Measurements from ENCODE around the gene PTTG1IP. TPM values are rescaled to one million over a fixed set of nuclear protein-coding genes. Genes with fewer than 3 reads are reported as not detected.

Gene PTTG1IP
- total RNA-seq, 4 donors from 2014 or later = 157 to 552 (median 288) TPM

GRCh38 chr21:44849616-44850130, 23.8 kb downstream of the PTTG1IP start:
- Histone ChIP-seq H3K9me3 (no peaks in the 10 kb centered on the region), H3K27ac (peak overlapping the region; percentile 54 to 77 (median 62)), H3K36me3 (peaks cover 0 to 17% (median 8%) of the 10 kb centered on the region in 4 donors), H3K27me3 (no peaks in the 10 kb centered on the region), H3K4me3 (no peak overlapping the region), H3K4me1 (peaks cover 16 to 72% (median 58%) of the 10 kb centered on the region in 4 donors)
- TF ChIP-seq POLR2AphosphoS5 (IDR thresholded peaks at IDR 0.05) (peak in 2 of 3 donors; percentile 49 to 57), EP300 (IDR thresholded peaks at IDR 0.05; ENCODE audit: low read depth) (no peak), POLR2A (IDR thresholded peaks at IDR 0.05) (no peak)
- WGBS, 2 donors (ENCODE audit: low coverage in 1 of 2) = 60 to 91% methylated on average over 7 to 12 of the region's 12 CpGs
- intact Hi-C loops (cut with DNase I; ENCODE audit: low total_unique reads) = no loop called here
- peak; percentile 75 for DNase-seq
- in situ Hi-C loops (cut with MboI; ENCODE audit: low pct_ligation_motif_present in 1 of 4, low pct_unique_long_range_greater_than_20kb in 1 of 4, low sequenced_read_pairs in 3 of 4) = no loop called here

- intact Hi-C loops (cut with DNase I; ENCODE audit: low total_unique reads) (no loop called here), in situ Hi-C loops (cut with MboI; ENCODE audit: low pct_ligation_motif_present in 1 of 4, low pct_unique_long_range_greater_than_20kb in 1 of 4, low sequenced_read_pairs in 3 of 4) (no loop called here)
- Histone ChIP-seq H3K27me3 (no peaks in the 10 kb centered on the region), H3K36me3 (peaks cover 0 to 13% (median 6%) of the 10 kb centered on the region in 4 donors), H3K9me3 (no peaks in the 10 kb centered on the region), H3K4me3 (no peak overlapping the region), H3K27ac (peak overlapping the region; percentile 54 to 77 (median 62)), H3K4me1 (peaks cover 16 to 70% (median 58%) of the 10 kb centered on the region in 4 donors)
- 89% methylated on average over 31 of the region's 36 CpGs; no CpG with 5 or more reads in 1 of the 2 donors for WGBS, 2 donors (ENCODE audit: low coverage in 1 of 2)
- TF ChIP-seq CTCF (IDR thresholded peaks at IDR 0.05) (no peak), POLR2A (IDR thresholded peaks at IDR 0.05) (no peak), POLR2AphosphoS5 (IDR thresholded peaks at IDR 0.05) (no peak), EP300 (IDR thresholded peaks at IDR 0.05; ENCODE audit: low read depth) (no peak)
- DNase-seq = no peak
Observed at GRCh38 chr21:44848821-44849521, 24.5 kb downstream of the PTTG1IP start.

- peaks cover 16 to 55% (median 44%) of the 10 kb centered on the region in 4 donors for H3K4me1 ChIP-seq
- intact Hi-C loops (cut with DNase I; ENCODE audit: low total_unique reads) (no loop called here), in situ Hi-C loops (cut with MboI; ENCODE audit: low pct_ligation_motif_present in 1 of 4, low pct_unique_long_range_greater_than_20kb in 1 of 4, low sequenced_read_pairs in 3 of 4) (no loop called here)
- H3K36me3 ChIP-seq = peaks cover 0 to 13% (median 6%) of the 10 kb centered on the region in 4 donors
- 87% methylated on average over 24 of the region's 24 CpGs; no CpG with 5 or more reads in 1 of the 2 donors for WGBS, 2 donors (ENCODE audit: low coverage in 1 of 2)
- TF ChIP-seq POLR2AphosphoS5 (IDR thresholded peaks at IDR 0.05) = no peak
- no peak for TF ChIP-seq POLR2A (IDR thresholded peaks at IDR 0.05)
- TF ChIP-seq CTCF (IDR thresholded peaks at IDR 0.05) = no peak
- no peak for TF ChIP-seq EP300 (IDR thresholded peaks at IDR 0.05; ENCODE audit: low read depth)
- no peak overlapping the region for H3K4me3 ChIP-seq
- no peak for DNase-seq
- H3K27ac ChIP-seq = no peak overlapping the region
- H3K27me3 ChIP-seq = no peaks in the 10 kb centered on the region
- no peaks in the 10 kb centered on the region for H3K9me3 ChIP-seq
Observed at GRCh38 chr21:44847261-44848056, 26.0 kb downstream of the PTTG1IP start.

GRCh38 chr21:44846485-44847260, 26.8 kb downstream of the PTTG1IP start:
- peaks cover 0 to 13% (median 6%) of the 10 kb centered on the region in 4 donors for H3K36me3 ChIP-seq
- peaks cover 16 to 52% (median 41%) of the 10 kb centered on the region in 4 donors for H3K4me1 ChIP-seq
- 36 to 39% methylated on average over 14 to 25 of the region's 27 CpGs for WGBS, 2 donors (ENCODE audit: low coverage in 1 of 2)

More at GRCh38 chr21:44846485-44847260, 26.8 kb downstream of the PTTG1IP start:
- no peak for TF ChIP-seq EP300 (IDR thresholded peaks at IDR 0.05; ENCODE audit: low read depth)
- no peak for TF ChIP-seq CTCF (IDR thresholded peaks at IDR 0.05)
- no peak for TF ChIP-seq POLR2A (IDR thresholded peaks at IDR 0.05)
- TF ChIP-seq POLR2AphosphoS5 (IDR thresholded peaks at IDR 0.05) = no peak
- intact Hi-C loops (cut with DNase I; ENCODE audit: low total_unique reads) = no loop called here
- in situ Hi-C loops (cut with MboI; ENCODE audit: low pct_ligation_motif_present in 1 of 4, low pct_unique_long_range_greater_than_20kb in 1 of 4, low sequenced_read_pairs in 3 of 4) = no loop called here
- Histone ChIP-seq H3K27ac (peak overlapping the region in 1 of 4 donors; percentile 22), H3K4me3 (no peak overlapping the region), H3K9me3 (no peaks in the 10 kb centered on the region), H3K27me3 (no peaks in the 10 kb centered on the region)
- peak; percentile 61 for DNase-seq

Measured in transverse colon (tissue), 4 donors.